Neural progenitor cell (in vitro differentiated cells): ENCODE measurements around the gene KLHL3. TPM values are rescaled to one million over a fixed set of nuclear protein-coding genes. Genes with fewer than 3 reads are reported as not detected.

Source experiments
- DNase-seq: peaks from one replicate; pipeline ENCODE4 v3.0.0-alpha.2; 2016; ENCODE audit warnings: low spot score
- H2AFZ ChIP-seq: fragments of 200-600 bp; sonication (generic); replicated peaks from 2 replicates; pipeline ENCODE4 v1.6.1; 2016; ENCODE audit warnings: antibody characterized with exemption
- H3F3A ChIP-seq: fragments of 200-600 bp; sonication (generic); 2 replicates; pipeline ENCODE4 v1.6.1; 2016; ENCODE audit warnings: antibody characterized with exemption, low read depth
- H3K27ac ChIP-seq: fragments of 200-600 bp; sonication (generic); 2 replicates; pipeline ENCODE4 v1.5.1; 2016; ENCODE audit warnings: mild to moderate bottlenecking
- H3K27me3 ChIP-seq: fragments of 200-600 bp; sonication (generic); 2 replicates; pipeline ENCODE4 v1.6.1; 2016; ENCODE audit warnings: mild to moderate bottlenecking, moderate library complexity
- H3K36me3 ChIP-seq: fragments of 200-600 bp; sonication (generic); 2 replicates; pipeline ENCODE4 v1.5.1; 2016
- H3K4me1 ChIP-seq: fragments of 200-600 bp; sonication (generic); 2 replicates; pipeline ENCODE4 v1.6.1; 2016; ENCODE audit warnings: mixed run types
- H3K4me2 ChIP-seq: fragments of 200-600 bp; sonication (generic); 2 replicates; pipeline ENCODE4 v1.6.1; 2016
- H3K4me3 ChIP-seq: fragments of 200-600 bp; sonication (generic); 2 replicates; pipeline ENCODE4 v1.5.1; 2016
- H3K79me2 ChIP-seq: fragments of 200-600 bp; sonication (generic); 2 replicates; pipeline ENCODE4 v1.6.1; 2016; ENCODE audit warnings: low read depth
- H3K9ac ChIP-seq: fragments of 200-600 bp; sonication (generic); 2 replicates; pipeline ENCODE4 v1.6.1; 2016
- H3K9me3 ChIP-seq: fragments of 200-600 bp; sonication (generic); 2 replicates; pipeline ENCODE4 v1.5.1; 2016; ENCODE audit warnings: low read depth
- H4K20me1 ChIP-seq: fragments of 200-600 bp; sonication (generic); 2 replicates; pipeline ENCODE4 v1.6.1; 2016; ENCODE audit warnings: low read depth
- H3K27ac Mint-ChIP-seq: 3 replicates; pipeline ENCODE4 v1.8.0; 2021; ENCODE audit warnings: mixed read lengths
- H3K27me3 Mint-ChIP-seq: 2 replicates; pipeline ENCODE4 v1.8.0; 2022; ENCODE audit warnings: low read depth, mild to moderate bottlenecking, inconsistent platforms, moderate library complexity, mixed read lengths; ENCODE audit not compliant: insufficient read depth
- H3K36me3 Mint-ChIP-seq: 3 replicates; pipeline ENCODE4 v1.8.0; 2021; ENCODE audit warnings: mixed read lengths
- H3K4me1 Mint-ChIP-seq: 3 replicates; pipeline ENCODE4 v1.8.0; 2021; ENCODE audit warnings: mixed read lengths
- H3K4me3 Mint-ChIP-seq: 3 replicates; pipeline ENCODE4 v1.8.0; 2021; ENCODE audit warnings: mild to moderate bottlenecking, moderate library complexity, mixed read lengths
- H3K9me3 Mint-ChIP-seq: 3 replicates; pipeline ENCODE4 v1.8.0; 2020; ENCODE audit warnings: mixed read lengths
- CTCF ChIP-seq: fragments of 200-600 bp; sonication (generic); IDR thresholded peaks from 2 replicates; pipeline ENCODE4 v1.5.1; 2017; ENCODE audit warnings: antibody characterized with exemption, mild to moderate bottlenecking
- EZH2 ChIP-seq: fragments of 200-600 bp; sonication (generic); IDR thresholded peaks from 2 replicates; pipeline ENCODE4 v1.6.1; 2017; ENCODE audit warnings: antibody characterized with exemption, mild to moderate bottlenecking, moderate library complexity
- EZH2phosphoT487 ChIP-seq: fragments of 200-600 bp; sonication (generic); IDR thresholded peaks from 2 replicates; pipeline ENCODE4 v1.6.1; 2017; ENCODE audit warnings: antibody characterized with exemption
- total RNA-seq: library from RNA; depleted of rRNA; stranded (reverse); fragments of >200 nt; gene quantifications from 2 replicates; pipeline ENCODE4 v1.2.3, GENCODE V29; 2015; ENCODE audit warnings: low replicate concordance

Gene KLHL3
- total RNA-seq, 1 donor from 2014 or later, result 26.8 TPM

GRCh38 chr5:137636099-137636498 is 99.8 kb downstream of the KLHL3 start:
- Histone ChIP-seq H2AFZ (no peak overlapping the region), H3K79me2 (no peaks in the 10 kb centered on the region), H3K9ac (no peak overlapping the region), H3K27me3 (no peaks in the 10 kb centered on the region), H3K36me3 (no peaks in the 10 kb centered on the region), H3K4me3 (no peak overlapping the region), H3K9me3 (no peaks in the 10 kb centered on the region), H3K27ac (no peak overlapping the region), H3F3A (no peaks in the 10 kb centered on the region), H3K4me1 (peaks cover 6% of the 10 kb centered on the region), H3K4me2 (no peak overlapping the region), H4K20me1 (no peaks in the 10 kb centered on the region)
- DNase-seq, result no peak
- peaks cover 18% of the 10 kb centered on the region for H3K36me3 Mint-ChIP-seq
- H3K4me1 Mint-ChIP-seq, result peaks cover 12% of the 10 kb centered on the region
- peaks cover 8% of the 10 kb centered on the region for H3K9me3 Mint-ChIP-seq
- TF ChIP-seq EZH2, result no peak
- no peak for TF ChIP-seq EZH2phosphoT487
- no peak for TF ChIP-seq CTCF
- H3K27me3 Mint-ChIP-seq, result peaks cover 3% of the 10 kb centered on the region
- H3K27ac Mint-ChIP-seq, result no peak overlapping the region
- H3K4me3 Mint-ChIP-seq, result no peak overlapping the region

DNA sequence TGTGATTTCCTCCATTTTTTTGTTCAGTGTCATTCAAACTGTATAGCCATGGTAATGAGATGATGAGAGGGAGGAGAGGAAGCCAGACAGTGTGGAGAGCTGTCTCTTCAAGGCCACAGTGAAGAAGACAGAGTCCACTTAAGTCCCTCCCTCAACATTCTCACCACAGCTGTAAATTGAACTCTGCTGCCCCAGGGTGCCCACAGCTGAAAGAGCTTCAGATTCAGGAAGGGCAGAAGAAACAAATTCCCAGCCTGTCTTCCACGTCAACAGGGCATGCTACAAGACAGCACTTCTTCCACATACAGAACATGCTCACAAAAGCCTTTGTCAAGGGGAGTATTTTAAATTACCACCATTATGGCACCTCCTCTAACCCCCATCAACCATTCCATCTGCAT is 100.4 kb downstream of the KLHL3 start:
- H2AFZ ChIP-seq, result no peak overlapping the region
- Mint-ChIP-seq H3K9me3 (peaks cover 8% of the 10 kb centered on the region), H3K4me1 (peaks cover 12% of the 10 kb centered on the region), H3K36me3 (peaks cover 18% of the 10 kb centered on the region), H3K27ac (no peak overlapping the region), H3K4me3 (no peak overlapping the region), H3K27me3 (peaks cover 3% of the 10 kb centered on the region)
- H3K36me3 ChIP-seq, result no peaks in the 10 kb centered on the region
- no peak overlapping the region for H3K4me3 ChIP-seq
- DNase-seq, result no peak
- no peak overlapping the region for H3K4me2 ChIP-seq
- no peaks in the 10 kb centered on the region for H4K20me1 ChIP-seq
- no peak for TF ChIP-seq CTCF
- TF ChIP-seq EZH2phosphoT487, result no peak
- TF ChIP-seq EZH2, result no peak
- no peaks in the 10 kb centered on the region for H3K27me3 ChIP-seq
- no peak overlapping the region for H3K9ac ChIP-seq
- peaks cover 1% of the 10 kb centered on the region for H3F3A ChIP-seq
- H3K79me2 ChIP-seq, result no peaks in the 10 kb centered on the region
- H3K27ac ChIP-seq, result no peak overlapping the region
- peaks cover 12% of the 10 kb centered on the region for H3K4me1 ChIP-seq
- H3K9me3 ChIP-seq, result no peaks in the 10 kb centered on the region

DNA sequence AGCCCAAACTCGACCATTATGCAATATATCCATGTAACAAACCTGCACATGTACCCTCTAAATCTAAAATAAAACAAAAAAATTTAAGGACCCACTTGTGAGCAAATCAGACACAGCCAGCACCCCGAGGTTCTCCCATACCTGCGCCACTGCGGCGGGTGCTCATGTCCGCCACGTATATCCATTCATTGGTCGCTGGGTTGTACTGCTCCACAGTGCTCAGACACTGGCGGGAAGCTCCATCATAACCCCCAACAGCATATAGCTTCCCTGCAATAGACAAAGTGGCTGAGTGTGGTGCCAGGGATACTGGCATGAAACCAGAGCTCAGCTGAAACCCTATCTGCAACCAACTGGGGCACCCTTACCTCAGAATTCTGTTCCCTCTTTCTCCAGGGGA is 102.0 kb downstream of the KLHL3 start:
- H3K9me3 Mint-ChIP-seq, result peaks cover 8% of the 10 kb centered on the region
- H3K27me3 Mint-ChIP-seq, result peaks cover 3% of the 10 kb centered on the region
- H4K20me1 ChIP-seq, result peaks cover 8% of the 10 kb centered on the region
- H3K79me2 ChIP-seq, result no peaks in the 10 kb centered on the region
- H3K4me3 Mint-ChIP-seq, result no peak overlapping the region
- peaks cover 8% of the 10 kb centered on the region for H3F3A ChIP-seq
- no peak overlapping the region for H3K4me2 ChIP-seq
- H2AFZ ChIP-seq, result no peak overlapping the region
- no peak overlapping the region for H3K27ac ChIP-seq
- H3K4me3 ChIP-seq, result no peak overlapping the region
- H3K9ac ChIP-seq, result no peak overlapping the region
- no peaks in the 10 kb centered on the region for H3K9me3 ChIP-seq
- no peak for DNase-seq
- peaks cover 17% of the 10 kb centered on the region for H3K36me3 Mint-ChIP-seq
- H3K27ac Mint-ChIP-seq, result no peak overlapping the region
- H3K36me3 ChIP-seq, result no peaks in the 10 kb centered on the region
- no peaks in the 10 kb centered on the region for H3K27me3 ChIP-seq
- no peak for TF ChIP-seq CTCF
- no peak for TF ChIP-seq EZH2phosphoT487
- no peak for TF ChIP-seq EZH2
- peaks cover 20% of the 10 kb centered on the region for H3K4me1 ChIP-seq
- peaks cover 23% of the 10 kb centered on the region for H3K4me1 Mint-ChIP-seq
